Ammon's horn (tissue), 1 donor: ENCODE data around the gene PLEKHG4.

Source experiments
- DNase-seq: peaks from one replicate; pipeline ENCODE4 v3.0.0-alpha.2; 2016; ENCODE audit warnings: low spot score

The PLEKHG4 gene, protein sequence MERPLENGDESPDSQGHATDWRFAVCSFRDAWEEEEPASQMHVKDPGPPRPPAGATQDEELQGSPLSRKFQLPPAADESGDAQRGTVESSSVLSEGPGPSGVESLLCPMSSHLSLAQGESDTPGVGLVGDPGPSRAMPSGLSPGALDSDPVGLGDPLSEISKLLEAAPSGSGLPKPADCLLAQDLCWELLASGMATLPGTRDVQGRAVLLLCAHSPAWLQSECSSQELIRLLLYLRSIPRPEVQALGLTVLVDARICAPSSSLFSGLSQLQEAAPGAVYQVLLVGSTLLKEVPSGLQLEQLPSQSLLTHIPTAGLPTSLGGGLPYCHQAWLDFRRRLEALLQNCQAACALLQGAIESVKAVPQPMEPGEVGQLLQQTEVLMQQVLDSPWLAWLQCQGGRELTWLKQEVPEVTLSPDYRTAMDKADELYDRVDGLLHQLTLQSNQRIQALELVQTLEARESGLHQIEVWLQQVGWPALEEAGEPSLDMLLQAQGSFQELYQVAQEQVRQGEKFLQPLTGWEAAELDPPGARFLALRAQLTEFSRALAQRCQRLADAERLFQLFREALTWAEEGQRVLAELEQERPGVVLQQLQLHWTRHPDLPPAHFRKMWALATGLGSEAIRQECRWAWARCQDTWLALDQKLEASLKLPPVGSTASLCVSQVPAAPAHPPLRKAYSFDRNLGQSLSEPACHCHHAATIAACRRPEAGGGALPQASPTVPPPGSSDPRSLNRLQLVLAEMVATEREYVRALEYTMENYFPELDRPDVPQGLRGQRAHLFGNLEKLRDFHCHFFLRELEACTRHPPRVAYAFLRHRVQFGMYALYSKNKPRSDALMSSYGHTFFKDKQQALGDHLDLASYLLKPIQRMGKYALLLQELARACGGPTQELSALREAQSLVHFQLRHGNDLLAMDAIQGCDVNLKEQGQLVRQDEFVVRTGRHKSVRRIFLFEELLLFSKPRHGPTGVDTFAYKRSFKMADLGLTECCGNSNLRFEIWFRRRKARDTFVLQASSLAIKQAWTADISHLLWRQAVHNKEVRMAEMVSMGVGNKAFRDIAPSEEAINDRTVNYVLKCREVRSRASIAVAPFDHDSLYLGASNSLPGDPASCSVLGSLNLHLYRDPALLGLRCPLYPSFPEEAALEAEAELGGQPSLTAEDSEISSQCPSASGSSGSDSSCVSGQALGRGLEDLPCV

GRCh38 chr16:67279296-67280089 is at the start of gene PLEKHG4:
Gene PLEKHG4 (plus strand): TSS chr16:67279532. CDS start chr16:67280045, 513 bp downstream.
- peak; percentile 28 for DNase-seq

- DNase-seq: no peak
These were observed 49.2 kb upstream of the PLEKHG4 start for GRCh38 chr16:67229906-67230808.

- DNase-seq: no peak
These were observed 48.3 kb upstream of the PLEKHG4 start for GRCh38 chr16:67230809-67231660.

GRCh38 chr16:67233596-67233995 is 45.7 kb upstream of the PLEKHG4 start:
- DNase-seq: no peak

DNA sequence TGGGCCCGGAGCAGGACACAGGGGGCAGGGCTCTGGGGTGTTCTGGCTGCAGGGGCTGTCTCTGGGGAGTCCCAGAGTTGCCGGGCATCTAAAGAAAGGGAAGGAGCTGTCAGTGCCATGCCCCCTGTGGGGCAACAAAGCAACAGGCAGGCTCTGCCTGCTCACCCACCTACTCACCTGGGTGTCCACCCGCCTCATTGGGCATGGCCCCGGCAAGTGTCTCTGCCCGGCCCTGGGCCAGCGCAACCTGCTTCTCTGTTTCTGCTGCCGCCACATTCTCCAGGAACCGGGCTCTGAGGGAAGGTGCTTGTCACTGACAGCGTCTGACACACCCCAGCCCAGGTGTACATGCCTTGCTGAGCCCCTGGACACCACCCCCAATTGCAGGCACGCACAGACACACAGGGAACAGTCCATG is 45.1 kb upstream of the PLEKHG4 start:
- no peak for DNase-seq

GRCh38 chr16:67235816-67236562 is 43.3 kb upstream of the PLEKHG4 start:
- peak; percentile 32 for DNase-seq

- DNase-seq: no peak
These were observed 42.6 kb upstream of the PLEKHG4 start for GRCh38 chr16:67236563-67237395.

DNA sequence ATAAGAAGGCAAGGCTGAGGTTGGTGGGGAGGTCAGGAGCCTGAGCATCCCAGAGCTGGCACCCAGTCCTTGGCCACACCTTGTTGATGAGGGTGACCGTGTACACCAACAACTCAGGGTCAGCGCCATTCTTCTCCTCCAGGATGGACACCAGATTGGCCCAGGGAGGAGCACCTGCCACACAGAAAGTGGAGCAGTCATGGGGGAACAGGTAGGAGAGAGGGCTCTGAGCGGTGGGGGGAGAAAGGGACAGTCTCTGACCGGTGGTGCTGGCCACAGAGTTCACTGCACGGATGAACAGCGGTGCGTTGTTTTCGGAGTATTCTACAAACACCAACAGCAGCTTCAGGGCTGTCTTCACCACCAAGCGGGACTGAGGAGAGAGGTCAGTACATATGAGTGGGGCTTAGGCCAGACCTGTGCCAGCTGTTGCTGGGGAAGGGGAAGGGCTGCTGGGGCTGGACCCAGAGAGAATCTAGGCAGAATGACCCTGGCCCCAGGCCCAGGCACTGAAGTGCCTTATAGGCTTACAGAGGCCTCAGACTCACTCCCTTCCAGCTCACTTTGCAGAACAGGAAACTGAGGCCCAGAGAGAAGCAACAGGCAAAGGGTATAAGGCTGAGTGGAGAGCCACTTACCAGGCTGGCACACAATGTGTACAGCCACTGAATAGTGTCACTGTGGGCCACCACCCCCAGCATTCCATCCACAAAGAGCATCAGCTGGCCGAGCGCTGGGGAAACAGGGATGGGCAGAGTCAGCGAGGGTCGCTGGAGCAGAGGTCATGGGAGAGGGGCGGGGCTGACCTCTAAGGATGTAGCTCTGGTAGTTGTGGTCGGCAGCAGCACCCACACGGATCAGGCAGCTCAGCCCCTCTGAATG is 41.7 kb upstream of the PLEKHG4 start:
- no peak for DNase-seq

DNA sequence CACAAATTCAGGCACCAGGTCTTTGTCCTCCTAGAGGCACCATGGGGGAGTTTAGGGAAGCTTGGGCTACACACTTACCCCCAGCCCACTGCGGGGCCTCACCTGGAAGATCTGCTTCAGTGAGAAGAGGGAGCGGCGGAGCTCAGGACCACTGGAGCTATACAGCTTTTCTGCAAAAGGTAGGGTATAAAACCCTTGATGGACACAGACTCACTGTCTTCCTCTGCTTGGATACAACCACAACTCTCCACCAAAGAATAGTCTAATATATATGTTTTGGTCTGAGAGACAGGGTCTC is 41.1 kb upstream of the PLEKHG4 start:
- DNase-seq: no peak

GRCh38 chr16:67238806-67239470 is 40.4 kb upstream of the PLEKHG4 start:
- no peak for DNase-seq

DNA sequence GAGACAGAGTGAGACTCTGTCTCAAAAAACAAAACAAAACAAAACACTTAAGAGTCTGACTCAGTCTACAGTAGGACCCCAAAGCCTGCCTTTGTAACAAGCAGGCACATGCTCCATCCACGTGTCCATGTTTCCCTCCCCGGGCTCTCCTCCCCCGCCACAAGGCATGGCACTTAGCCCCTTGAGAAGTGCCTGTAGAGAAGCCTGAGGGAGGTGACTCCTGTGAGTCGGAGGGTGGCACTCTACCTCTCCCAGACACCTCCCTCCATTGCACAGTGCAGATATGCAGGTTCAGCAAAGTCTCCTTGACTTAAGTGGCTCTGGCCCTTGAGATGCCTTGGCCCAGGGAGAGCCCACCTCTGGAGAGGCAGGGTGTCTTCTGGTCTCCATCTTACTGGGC is 38.8 kb upstream of the PLEKHG4 start:
- no peak for DNase-seq

- DNase-seq: no peak
These were observed 38.1 kb upstream of the PLEKHG4 start for GRCh38 chr16:67241008-67241900.

GRCh38 chr16:67242138-67242730 is 37.1 kb upstream of the PLEKHG4 start:
- no peak for DNase-seq

DNA sequence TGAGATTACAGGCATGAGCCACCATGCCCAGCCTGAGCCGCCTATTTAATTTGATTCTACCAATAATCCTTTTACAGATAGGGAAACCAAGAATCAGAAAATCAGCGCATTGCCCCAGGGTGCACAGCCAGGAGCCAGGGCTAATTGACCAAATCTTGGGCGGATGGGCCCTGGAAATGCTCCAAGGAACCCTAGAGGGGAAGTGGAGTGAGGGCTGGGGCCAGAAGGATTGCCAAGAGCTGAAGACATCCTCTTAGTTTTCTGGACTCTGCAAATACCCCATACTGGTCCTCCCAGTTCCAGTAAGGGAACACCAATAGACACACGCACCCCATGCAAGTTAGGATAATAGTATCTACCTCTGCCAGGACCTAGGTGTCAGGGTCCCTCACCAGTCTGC is 35.9 kb upstream of the PLEKHG4 start:
- no peak for DNase-seq
